ENCODE data around the gene FXYD5.

DNA sequence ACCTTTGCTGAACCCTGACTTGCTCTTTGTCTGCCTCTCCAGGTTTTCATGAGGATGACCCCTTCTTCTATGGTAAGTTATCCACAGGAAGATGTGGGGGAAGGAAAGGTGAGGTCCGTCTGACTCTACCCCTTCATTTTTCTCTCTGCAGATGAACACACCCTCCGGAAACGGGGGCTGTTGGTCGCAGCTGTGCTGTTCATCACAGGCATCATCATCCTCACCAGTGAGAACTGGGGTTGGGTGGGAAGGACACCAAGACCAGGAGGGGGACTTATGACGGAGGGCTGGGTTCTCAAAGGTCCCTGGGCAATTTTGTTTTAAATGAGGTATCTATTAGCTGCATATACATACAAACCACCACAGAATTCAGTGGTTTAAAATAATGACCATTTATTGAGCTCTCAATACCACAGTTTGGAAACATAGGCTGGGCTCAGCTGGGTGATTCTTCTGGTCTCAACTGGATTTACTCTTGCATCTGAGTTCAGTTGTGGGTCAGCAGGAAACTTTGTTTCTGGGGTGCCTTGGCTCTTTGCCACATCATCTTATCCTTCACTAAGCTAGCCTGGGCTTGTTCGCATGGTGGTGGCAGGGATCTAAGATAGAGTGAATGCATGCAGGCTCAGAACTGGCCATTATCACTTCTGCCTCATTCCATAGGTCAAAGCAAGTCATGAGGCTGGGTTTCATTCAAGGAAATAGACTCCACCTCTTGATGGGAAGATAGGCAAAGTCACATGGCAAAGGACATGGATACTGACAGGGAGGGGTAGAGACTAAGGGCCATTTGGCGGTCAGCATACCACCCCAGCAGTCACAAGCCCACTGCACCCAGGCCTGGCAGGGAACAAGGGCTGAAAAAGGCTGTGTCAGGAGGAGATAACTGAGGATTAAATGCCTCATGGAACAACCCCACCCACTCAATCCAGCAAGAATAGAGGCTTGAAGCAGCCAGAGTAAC, 11.8 kb downstream of the FXYD5 start:
- no peak for TF ChIP-seq POLR2A (IDR thresholded peaks at IDR 0.05)
- TF ChIP-seq, protein P1, sequence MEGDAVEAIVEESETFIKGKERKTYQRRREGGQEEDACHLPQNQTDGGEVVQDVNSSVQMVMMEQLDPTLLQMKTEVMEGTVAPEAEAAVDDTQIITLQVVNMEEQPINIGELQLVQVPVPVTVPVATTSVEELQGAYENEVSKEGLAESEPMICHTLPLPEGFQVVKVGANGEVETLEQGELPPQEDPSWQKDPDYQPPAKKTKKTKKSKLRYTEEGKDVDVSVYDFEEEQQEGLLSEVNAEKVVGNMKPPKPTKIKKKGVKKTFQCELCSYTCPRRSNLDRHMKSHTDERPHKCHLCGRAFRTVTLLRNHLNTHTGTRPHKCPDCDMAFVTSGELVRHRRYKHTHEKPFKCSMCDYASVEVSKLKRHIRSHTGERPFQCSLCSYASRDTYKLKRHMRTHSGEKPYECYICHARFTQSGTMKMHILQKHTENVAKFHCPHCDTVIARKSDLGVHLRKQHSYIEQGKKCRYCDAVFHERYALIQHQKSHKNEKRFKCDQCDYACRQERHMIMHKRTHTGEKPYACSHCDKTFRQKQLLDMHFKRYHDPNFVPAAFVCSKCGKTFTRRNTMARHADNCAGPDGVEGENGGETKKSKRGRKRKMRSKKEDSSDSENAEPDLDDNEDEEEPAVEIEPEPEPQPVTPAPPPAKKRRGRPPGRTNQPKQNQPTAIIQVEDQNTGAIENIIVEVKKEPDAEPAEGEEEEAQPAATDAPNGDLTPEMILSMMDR (IDR thresholded peaks at IDR 0.05), result no peak

Measured in uterus (tissue), 2 donors.